Pons (tissue), 1 donor: ENCODE results near the gene MTHFD1L.

Source experiments
- DNase-seq: peaks from one replicate; pipeline ENCODE4 v3.0.0-alpha.2; 2016; ENCODE audit warnings: low spot score

Gene MTHFD1L

GRCh38 chr6:150934380-150934779 lies 68.9 kb downstream of the MTHFD1L start:
- DNase-seq, result no peak

- peak; percentile 42 for DNase-seq
Observed at GRCh38 chr6:150936021-150936555, 70.6 kb downstream of the MTHFD1L start.

- DNase-seq, result no peak
Observed at GRCh38 chr6:150937132-150937906, 71.8 kb downstream of the MTHFD1L start.

- DNase-seq, result no peak
Observed at GRCh38 chr6:150939399-150939798, 73.9 kb downstream of the MTHFD1L start.

- DNase-seq, result no peak
Observed at GRCh38 chr6:150940941-150941340, 75.4 kb downstream of the MTHFD1L start.

GRCh38 chr6:150949526-150949925 lies 84.0 kb downstream of the MTHFD1L start:
- no peak for DNase-seq

GRCh38 chr6:150953851-150954250 lies 88.3 kb downstream of the MTHFD1L start:
- no peak for DNase-seq

GRCh38 chr6:150959166-150959565 lies 93.7 kb downstream of the MTHFD1L start:
- DNase-seq, result no peak

GRCh38 chr6:150962436-150962835 lies 96.9 kb downstream of the MTHFD1L start:
- DNase-seq, result no peak

- DNase-seq, result no peak
Observed at GRCh38 chr6:150964765-150965164, 99.3 kb downstream of the MTHFD1L start.

GRCh38 chr6:150966786-150967185 lies 101.3 kb downstream of the MTHFD1L start:
- DNase-seq, result no peak

GRCh38 chr6:150967381-150967780 lies 101.9 kb downstream of the MTHFD1L start:
- no peak for DNase-seq

- no peak for DNase-seq
Observed at GRCh38 chr6:150967910-150968309, 102.4 kb downstream of the MTHFD1L start.

- no peak for DNase-seq
Observed at GRCh38 chr6:150969901-150970300, 104.4 kb downstream of the MTHFD1L start.

GRCh38 chr6:150971219-150971618 lies 105.7 kb downstream of the MTHFD1L start:
- no peak for DNase-seq

- DNase-seq, result no peak
Observed at GRCh38 chr6:150975136-150975535, 109.6 kb downstream of the MTHFD1L start.

- no peak for DNase-seq
Observed at GRCh38 chr6:150977281-150977680, 111.8 kb downstream of the MTHFD1L start.

- DNase-seq, result no peak
Observed at GRCh38 chr6:150978624-150979023, 113.1 kb downstream of the MTHFD1L start.

GRCh38 chr6:150979826-150980350 lies 114.4 kb downstream of the MTHFD1L start:
- no peak for DNase-seq

GRCh38 chr6:150981095-150981494 lies 115.6 kb downstream of the MTHFD1L start:
- DNase-seq, result no peak

GRCh38 chr6:150981669-150982068 lies 116.2 kb downstream of the MTHFD1L start:
- no peak for DNase-seq

GRCh38 chr6:150987371-150987828 lies 121.9 kb downstream of the MTHFD1L start:
- no peak for DNase-seq

- no peak for DNase-seq
Observed at GRCh38 chr6:150987855-150988464, 122.5 kb downstream of the MTHFD1L start.
